PC-3 (cell line): ENCODE data around the gene CORO1C.

Source experiments
- CTCF ChIP-seq: fragments of 300-600 bp; sonication (generic); conservative IDR thresholded peaks from 2 replicates; pipeline ENCODE4 v1.5.1; 2017; ENCODE audit warnings: antibody characterized with exemption, low read depth, mild to moderate bottlenecking, low read length
- EZH2phosphoT487 ChIP-seq: fragments of 300-600 bp; sonication (generic); IDR thresholded peaks from 2 replicates; pipeline ENCODE4 v1.6.1; 2018; ENCODE audit warnings: mild to moderate bottlenecking, antibody characterized with exemption, low read length, borderline replicate concordance

GRCh38 chr12:108765289-108765764 is 34.0 kb upstream of the CORO1C start:
- TF ChIP-seq CTCF, result no peak
- no peak for TF ChIP-seq EZH2phosphoT487
